Measurements from ENCODE around the gene ADK. TPM values are rescaled to one million over a fixed set of nuclear protein-coding genes. Genes with fewer than 3 reads are reported as not detected.

ADK gene
- total RNA-seq, 1 donor from 2014 or later = 26.2 TPM

DNA sequence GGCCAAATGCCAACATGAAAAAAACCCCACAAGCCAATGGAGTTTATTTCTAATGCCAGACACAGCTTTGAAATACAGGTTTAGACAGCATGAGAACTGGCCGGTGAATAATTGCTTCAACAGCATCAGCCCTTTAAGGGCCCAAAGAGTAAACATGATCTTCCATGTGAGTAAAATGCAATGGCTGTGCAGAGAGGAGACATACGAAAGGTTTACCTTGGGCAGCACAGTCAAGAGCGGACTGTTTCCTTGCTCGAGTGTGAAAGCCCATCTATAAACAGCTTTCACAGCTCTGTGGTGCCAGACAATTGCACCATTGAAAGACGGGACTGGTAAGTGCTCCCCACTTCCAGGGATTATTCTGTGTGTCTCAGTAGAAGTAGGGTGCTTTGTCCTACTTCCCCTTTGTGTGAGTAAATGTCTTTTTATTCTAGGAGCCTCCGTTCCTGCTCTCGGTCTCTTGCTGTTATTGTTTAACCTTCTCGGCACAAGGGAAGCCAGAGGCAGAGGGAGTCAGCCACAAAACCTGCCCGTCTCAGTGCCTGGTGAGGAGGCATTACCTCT is 597.5 kb downstream of the ADK start:
- TF ChIP-seq, protein P1, sequence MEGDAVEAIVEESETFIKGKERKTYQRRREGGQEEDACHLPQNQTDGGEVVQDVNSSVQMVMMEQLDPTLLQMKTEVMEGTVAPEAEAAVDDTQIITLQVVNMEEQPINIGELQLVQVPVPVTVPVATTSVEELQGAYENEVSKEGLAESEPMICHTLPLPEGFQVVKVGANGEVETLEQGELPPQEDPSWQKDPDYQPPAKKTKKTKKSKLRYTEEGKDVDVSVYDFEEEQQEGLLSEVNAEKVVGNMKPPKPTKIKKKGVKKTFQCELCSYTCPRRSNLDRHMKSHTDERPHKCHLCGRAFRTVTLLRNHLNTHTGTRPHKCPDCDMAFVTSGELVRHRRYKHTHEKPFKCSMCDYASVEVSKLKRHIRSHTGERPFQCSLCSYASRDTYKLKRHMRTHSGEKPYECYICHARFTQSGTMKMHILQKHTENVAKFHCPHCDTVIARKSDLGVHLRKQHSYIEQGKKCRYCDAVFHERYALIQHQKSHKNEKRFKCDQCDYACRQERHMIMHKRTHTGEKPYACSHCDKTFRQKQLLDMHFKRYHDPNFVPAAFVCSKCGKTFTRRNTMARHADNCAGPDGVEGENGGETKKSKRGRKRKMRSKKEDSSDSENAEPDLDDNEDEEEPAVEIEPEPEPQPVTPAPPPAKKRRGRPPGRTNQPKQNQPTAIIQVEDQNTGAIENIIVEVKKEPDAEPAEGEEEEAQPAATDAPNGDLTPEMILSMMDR (IDR thresholded peaks at IDR 0.05; ENCODE audit: unreplicated experiment) = no peak

DNA sequence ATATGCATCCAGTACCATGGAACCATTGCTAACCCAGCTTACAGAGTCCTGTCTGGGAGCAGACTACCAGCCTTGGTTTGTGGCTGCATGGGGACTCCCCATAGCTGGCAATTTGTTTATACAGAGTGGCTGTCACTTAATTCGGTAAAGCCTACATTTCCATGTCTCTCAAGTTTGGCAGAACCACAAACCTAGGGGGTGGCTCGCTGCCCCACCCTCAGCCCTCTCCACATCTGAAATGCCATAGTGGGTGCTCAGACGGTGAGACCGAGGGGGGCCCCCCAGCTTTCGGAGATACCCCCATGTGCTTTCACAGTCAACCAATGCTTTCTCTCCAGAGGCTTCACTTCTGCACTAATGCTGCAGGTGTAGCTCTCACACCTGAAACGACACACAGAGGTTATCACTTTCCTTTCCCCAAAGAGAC is 599.8 kb downstream of the ADK start:
- Mint-ChIP-seq H3K4me1 (peaks cover 17% of the 10 kb centered on the region), H3K9me3 (no peaks in the 10 kb centered on the region), H3K4me3 (no peak overlapping the region), H3K36me3 (no peaks in the 10 kb centered on the region), H3K27me3 (ENCODE audit: low read depth) (no peaks in the 10 kb centered on the region), H3K27ac (no peak overlapping the region)
- TF ChIP-seq, protein P1 (IDR thresholded peaks at IDR 0.05; ENCODE audit: unreplicated experiment) = no peak
- DNase-seq (ENCODE audit: low spot score in 2 of 2, unreplicated experiment in 2 of 2) = peak in 1 of 2 experiments; percentile 11

More for the DNA sequence above, 597.5 kb downstream of the ADK start:
- Mint-ChIP-seq H3K36me3 (no peaks in the 10 kb centered on the region), H3K27me3 (ENCODE audit: low read depth) (no peaks in the 10 kb centered on the region), H3K4me3 (no peak overlapping the region), H3K4me1 (peaks cover 6% of the 10 kb centered on the region), H3K27ac (no peak overlapping the region), H3K9me3 (no peaks in the 10 kb centered on the region)
- DNase-seq (ENCODE audit: low spot score in 2 of 2, unreplicated experiment in 2 of 2) = peak in 1 of 2 experiments; percentile 25

DNA sequence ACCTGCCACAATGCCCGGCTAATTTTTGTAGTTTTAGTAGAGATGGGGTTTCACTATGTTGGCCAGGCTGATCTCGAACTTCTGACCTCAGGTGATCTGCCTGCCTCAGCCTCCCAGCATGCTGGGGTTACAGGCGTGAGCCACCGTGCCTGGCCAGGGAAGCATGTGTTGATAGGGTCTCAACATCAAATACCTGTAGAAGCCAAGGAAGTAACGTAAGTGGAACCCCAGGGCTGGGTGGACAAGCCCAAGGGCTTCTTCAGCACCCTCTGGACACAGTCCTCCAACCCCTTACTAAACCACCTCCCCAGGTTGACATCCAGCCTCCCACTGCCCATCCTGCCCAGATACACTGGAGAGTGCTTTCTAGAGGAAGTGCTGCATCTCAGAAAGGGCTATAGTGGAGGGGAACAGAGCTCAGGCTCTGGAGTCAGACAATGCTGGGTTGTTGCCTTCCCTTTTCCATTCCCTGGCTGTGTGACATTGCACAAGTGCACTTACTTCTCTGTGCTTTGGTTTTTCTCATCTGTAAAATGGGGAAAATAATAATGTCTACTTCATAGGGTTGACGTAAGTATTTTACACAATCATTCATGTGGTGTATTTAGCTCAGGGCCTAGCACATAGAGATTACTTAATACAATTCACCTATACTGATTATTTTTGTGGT is 601.5 kb downstream of the ADK start:
- TF ChIP-seq, protein P1 (IDR thresholded peaks at IDR 0.05; ENCODE audit: unreplicated experiment) = no peak
- no peaks in the 10 kb centered on the region for H3K36me3 Mint-ChIP-seq
- H3K27me3 Mint-ChIP-seq (ENCODE audit: low read depth) = no peaks in the 10 kb centered on the region
- H3K4me1 Mint-ChIP-seq = peaks cover 17% of the 10 kb centered on the region
- no peak overlapping the region for H3K4me3 Mint-ChIP-seq
- no peak overlapping the region for H3K27ac Mint-ChIP-seq
- H3K9me3 Mint-ChIP-seq = no peaks in the 10 kb centered on the region
- DNase-seq (ENCODE audit: low spot score in 2 of 2, unreplicated experiment in 2 of 2) = no peak

DNA sequence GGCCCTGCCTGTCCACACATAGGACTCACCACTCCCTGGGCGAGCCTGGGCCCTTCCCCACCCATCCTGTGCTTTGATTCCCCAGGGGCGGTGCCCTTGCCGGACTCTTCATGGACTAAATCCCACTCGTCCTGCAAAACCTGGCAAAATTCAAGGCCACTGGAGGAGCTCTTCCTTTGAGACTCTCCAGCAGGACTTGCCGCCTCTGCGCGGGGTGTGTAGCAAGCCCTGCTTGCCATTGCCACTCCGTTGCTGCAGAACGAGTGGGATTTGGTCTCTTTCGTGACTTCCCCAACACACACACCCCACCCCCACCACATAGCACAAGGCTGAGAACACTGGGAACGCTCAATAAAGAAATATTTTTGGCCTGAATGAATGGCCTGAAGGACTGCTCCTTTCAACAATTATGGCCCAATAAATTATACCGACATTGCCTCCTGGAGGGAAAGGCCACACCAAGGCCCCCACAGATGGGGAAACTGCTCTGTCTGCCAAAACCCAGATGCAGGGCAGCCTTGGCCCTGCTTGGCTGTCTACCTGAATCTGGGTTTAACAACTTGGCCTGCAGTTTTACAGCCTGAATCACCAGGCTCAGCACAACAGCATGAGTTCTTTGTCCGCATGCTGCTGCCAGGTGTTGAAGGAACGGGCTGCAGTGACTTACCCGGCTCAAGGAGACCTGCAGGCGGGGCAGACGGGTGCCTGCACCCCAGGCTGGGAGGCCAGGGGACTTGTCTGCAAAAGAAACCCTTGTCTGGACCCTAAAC is 602.6 kb downstream of the ADK start:
- peak overlapping the region; percentile 76 for H3K27ac Mint-ChIP-seq

DNA sequence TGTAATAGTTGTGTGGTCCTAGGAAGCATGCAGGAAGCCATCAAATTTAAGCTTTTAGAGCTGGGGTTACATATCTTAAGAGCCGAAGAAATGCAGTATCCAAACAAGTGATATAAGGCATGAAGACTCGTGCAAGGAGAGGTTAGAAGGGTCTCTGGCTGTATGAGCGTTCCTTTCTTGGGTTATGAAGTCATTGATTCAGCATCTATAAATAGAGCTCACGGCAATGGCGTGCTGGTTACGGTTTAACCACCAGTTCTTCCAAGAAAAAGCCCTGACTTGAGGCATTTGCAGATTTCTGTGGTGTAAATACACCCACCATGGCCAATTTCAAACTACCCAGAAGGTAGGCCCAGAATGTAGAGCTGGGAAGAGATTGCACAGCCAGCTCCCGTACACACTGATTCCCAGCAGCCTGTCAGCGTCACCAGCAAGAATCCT is 603.4 kb downstream of the ADK start:
- Mint-ChIP-seq H3K27me3 (ENCODE audit: low read depth) (no peaks in the 10 kb centered on the region), H3K4me1 (peaks cover 17% of the 10 kb centered on the region), H3K9me3 (no peaks in the 10 kb centered on the region), H3K36me3 (no peaks in the 10 kb centered on the region), H3K4me3 (no peak overlapping the region), H3K27ac (peak overlapping the region; percentile 72)
- no peak for DNase-seq (ENCODE audit: low spot score in 2 of 2, unreplicated experiment in 2 of 2)
- TF ChIP-seq, protein P1 (IDR thresholded peaks at IDR 0.05; ENCODE audit: unreplicated experiment) = no peak

More for the DNA sequence above, 602.6 kb downstream of the ADK start:
- Mint-ChIP-seq H3K4me3 (no peak overlapping the region), H3K27me3 (ENCODE audit: low read depth) (no peaks in the 10 kb centered on the region), H3K9me3 (no peaks in the 10 kb centered on the region), H3K4me1 (peaks cover 17% of the 10 kb centered on the region), H3K36me3 (no peaks in the 10 kb centered on the region)
- TF ChIP-seq, protein P1 (IDR thresholded peaks at IDR 0.05; ENCODE audit: unreplicated experiment) = no peak
- DNase-seq (ENCODE audit: low spot score in 2 of 2, unreplicated experiment in 2 of 2) = no peak

Measured in mesothelial cell of epicardium (in vitro differentiated cells).